Upper lobe of left lung (tissue), 6 donors: ENCODE data around the gene MDFI. TPM values are rescaled to one million over a fixed set of nuclear protein-coding genes. Genes with fewer than 3 reads are reported as not detected.
A peak's percentile ranks its signal among the peaks of the same experiment; 100 is the strongest.

Source experiments
- ATAC-seq, 2 donors: fragments of 200-7000 bp; cut with Tn5 transposase; one replicate each; pipeline ENCODE4 v1.9.1; 2022; ENCODE audit warnings: mild to moderate bottlenecking in 2 of 2, moderate library complexity in 2 of 2; ENCODE audit not compliant: low FRiP score in 2 of 2
- DNase-seq, 2 donors: peaks; one replicate each; pipeline ENCODE4 v3.0.0-alpha.2; 2019 to 2020
- H3K27ac ChIP-seq, 4 donors: fragments of 200-600 bp; sonication (generic); one replicate each; pipeline ENCODE4 v1.5.1; 2016 to 2019
- H3K27me3 ChIP-seq, 4 donors: fragments of 200-600 bp; sonication (generic); one replicate each; pipeline ENCODE4 v1.5.1; 2017 to 2019
- H3K36me3 ChIP-seq, 4 donors: fragments of 200-600 bp; sonication (generic); one replicate each; pipeline ENCODE4 v1.5.1; 2016 to 2019
- H3K4me1 ChIP-seq, 4 donors: fragments of 200-600 bp; sonication (generic); one replicate each; pipeline ENCODE4 v1.5.1; 2018 to 2019
- H3K4me3 ChIP-seq, 4 donors: fragments of 200-600 bp; sonication (generic); one replicate each; pipeline ENCODE4 v1.5.1; 2017 to 2019; ENCODE audit warnings: mild to moderate bottlenecking in 2 of 4, moderate library complexity in 1 of 4
- H3K9me3 ChIP-seq, 4 donors: fragments of 200-600 bp; sonication (generic); one replicate each; pipeline ENCODE4 v1.5.1; 2018 to 2019
- EP300 ChIP-seq, 4 donors: sonication (generic); formaldehyde crosslinking; IDR thresholded peaks; one replicate each; pipeline ENCODE4 v1.5.1; 2017; ENCODE audit warnings: antibody characterized with exemption in 4 of 4, control low read depth in 2 of 4
- POLR2A ChIP-seq, 4 donors: fragments of 450-650 bp; IDR thresholded peaks; one replicate each; pipeline ENCODE4 v1.5.1; 2016 to 2017; ENCODE audit warnings: antibody characterized with exemption in 4 of 4, mild to moderate bottlenecking in 2 of 4
- POLR2AphosphoS5 ChIP-seq, 2 donors: sonication (generic); formaldehyde crosslinking; IDR thresholded peaks; one replicate each; pipeline ENCODE4 v1.5.1; 2017; ENCODE audit warnings: antibody characterized with exemption in 2 of 2
- WGBS, 2 donors: methylation state at CpG; one replicate each; pipeline ENCODE4 v1.1.5; 2017 to 2018; 5-methylcytosine and 5-hydroxymethylcytosine counted together
- total RNA-seq, 6 donors: library from RNA; depleted of rRNA in 4 of 6; stranded (reverse); fragments of >200 nt in 4 of 6; gene quantifications; one replicate each; pipeline versions ENCODE4 v1.1.0 to v1.2.1, GENCODE V29; 2016 to 2021
- TF ChIP-seq, protein P1 (sequence below), 6 experiments: fragments of 450-650 bp in 4 of 6; fragments of 200-600 bp in 2 of 6; sonication (generic) in 2 of 6; IDR thresholded peaks; one replicate each; pipeline ENCODE4 v1.5.1; 2016 to 2019; ENCODE audit warnings: antibody characterized with exemption in 6 of 6
- donor health status: DM: no; HTN: no; CAD: no; lungs with moderate emphysema.
- donor health status: DM: no; HTN: yes; CAD: no; lungs with severe emphysema.

Gene MDFI
- total RNA-seq, 6 donors from 2014 or later, result 4.9 to 23.4 (median 8.0) TPM

DNA sequence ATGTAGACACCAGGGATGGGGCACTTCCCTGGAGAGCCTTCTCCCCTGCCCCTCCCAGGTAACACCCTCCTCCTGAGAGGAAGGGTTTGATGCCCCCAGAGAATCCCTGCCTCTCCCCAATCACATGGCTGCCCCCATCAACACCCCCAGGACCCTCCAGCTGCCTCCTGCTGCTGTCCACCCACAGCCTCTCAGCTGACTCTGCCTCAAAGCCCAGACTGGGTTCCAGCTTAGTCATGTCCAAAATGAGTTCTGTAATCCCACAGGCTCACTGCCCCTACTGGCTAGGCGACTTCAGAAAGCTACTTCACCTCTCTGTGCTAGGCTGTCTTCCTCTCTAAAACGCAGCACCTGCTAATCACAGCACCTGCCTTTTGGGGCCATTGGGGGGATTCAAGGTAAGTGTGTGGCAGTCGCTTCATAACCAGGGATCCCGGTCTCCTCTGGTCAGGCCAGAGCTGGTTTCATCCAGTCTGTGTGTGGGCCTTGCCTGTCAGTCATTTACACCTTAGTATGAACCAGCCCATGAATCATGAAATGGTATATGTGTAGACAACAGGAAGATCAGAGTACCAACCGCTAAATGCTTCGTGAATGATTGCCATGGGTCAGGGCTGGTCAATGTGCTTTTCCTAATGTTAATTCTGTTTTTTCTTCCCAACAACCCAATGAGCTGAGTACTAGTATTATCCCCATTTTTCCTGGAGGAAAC lies 56.7 kb downstream of the MDFI start:
- H3K27ac ChIP-seq, result no peak overlapping the region
- no peaks in the 10 kb centered on the region for H3K9me3 ChIP-seq
- H3K4me3 ChIP-seq, result no peak overlapping the region
- H3K36me3 ChIP-seq, result peaks cover 5 to 27% (median 13%) of the 10 kb centered on the region in 4 donors
- WGBS, 2 donors, result 90 to 98% methylated on average over 4 to 6 of the region's 6 CpGs
- H3K4me1 ChIP-seq, result peaks cover 0 to 10% (median 3%) of the 10 kb centered on the region in 4 donors
- no peaks in the 10 kb centered on the region for H3K27me3 ChIP-seq
- DNase-seq (no peak), ATAC-seq (no peak)
- TF ChIP-seq, protein P1, sequence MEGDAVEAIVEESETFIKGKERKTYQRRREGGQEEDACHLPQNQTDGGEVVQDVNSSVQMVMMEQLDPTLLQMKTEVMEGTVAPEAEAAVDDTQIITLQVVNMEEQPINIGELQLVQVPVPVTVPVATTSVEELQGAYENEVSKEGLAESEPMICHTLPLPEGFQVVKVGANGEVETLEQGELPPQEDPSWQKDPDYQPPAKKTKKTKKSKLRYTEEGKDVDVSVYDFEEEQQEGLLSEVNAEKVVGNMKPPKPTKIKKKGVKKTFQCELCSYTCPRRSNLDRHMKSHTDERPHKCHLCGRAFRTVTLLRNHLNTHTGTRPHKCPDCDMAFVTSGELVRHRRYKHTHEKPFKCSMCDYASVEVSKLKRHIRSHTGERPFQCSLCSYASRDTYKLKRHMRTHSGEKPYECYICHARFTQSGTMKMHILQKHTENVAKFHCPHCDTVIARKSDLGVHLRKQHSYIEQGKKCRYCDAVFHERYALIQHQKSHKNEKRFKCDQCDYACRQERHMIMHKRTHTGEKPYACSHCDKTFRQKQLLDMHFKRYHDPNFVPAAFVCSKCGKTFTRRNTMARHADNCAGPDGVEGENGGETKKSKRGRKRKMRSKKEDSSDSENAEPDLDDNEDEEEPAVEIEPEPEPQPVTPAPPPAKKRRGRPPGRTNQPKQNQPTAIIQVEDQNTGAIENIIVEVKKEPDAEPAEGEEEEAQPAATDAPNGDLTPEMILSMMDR (IDR thresholded peaks at IDR 0.05), result no peak
- TF ChIP-seq POLR2AphosphoS5 (IDR thresholded peaks at IDR 0.05), result no peak
- no peak for TF ChIP-seq EP300 (IDR thresholded peaks at IDR 0.05)
- TF ChIP-seq POLR2A (IDR thresholded peaks at IDR 0.05), result no peak

DNA sequence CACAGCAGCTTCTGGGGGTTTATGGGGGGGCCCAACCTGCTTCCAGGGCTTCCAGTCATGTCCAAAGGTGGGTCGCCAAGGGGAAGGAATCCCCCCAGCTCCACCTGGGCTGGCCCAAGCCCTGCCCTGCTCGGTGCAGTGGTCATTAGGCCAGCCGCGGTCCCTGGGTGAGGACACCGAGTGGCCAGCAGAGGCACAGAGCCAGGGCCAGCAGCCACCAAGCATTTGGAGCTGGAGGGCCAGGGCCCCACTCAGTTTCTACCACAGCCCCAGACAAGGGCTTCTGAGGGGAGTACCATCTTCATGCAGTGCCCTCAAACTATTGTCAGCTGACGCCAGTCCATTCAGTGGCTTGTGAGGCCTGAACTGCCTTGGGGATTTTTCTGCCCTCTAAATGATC lies 57.6 kb downstream of the MDFI start:
- ATAC-seq, result no peak
- peaks cover 0 to 15% (median 3%) of the 10 kb centered on the region in 4 donors for H3K4me1 ChIP-seq
- WGBS, 2 donors, result 92 to 100% methylated on average over 2 to 6 of the region's 6 CpGs

DNA sequence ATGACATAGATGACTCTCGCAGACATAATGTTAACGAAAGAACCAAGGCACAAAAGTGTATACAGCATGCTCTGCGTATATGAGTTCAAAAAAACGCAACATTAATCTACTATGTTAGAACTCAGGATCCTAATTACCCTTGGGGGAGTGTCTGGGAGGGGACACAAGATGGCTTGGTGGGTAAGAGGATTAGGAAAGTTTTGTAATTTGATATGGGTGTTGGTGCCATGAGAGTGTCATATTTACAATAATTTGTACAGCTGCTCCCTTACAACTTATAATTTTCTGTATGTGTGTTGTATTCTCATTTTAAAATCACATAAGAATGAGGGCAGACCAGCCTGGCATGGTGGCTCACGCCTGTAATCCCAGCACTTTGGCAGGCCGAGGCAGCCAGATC lies 58.5 kb downstream of the MDFI start:
- Histone ChIP-seq H3K4me3 (no peak overlapping the region), H3K27ac (no peak overlapping the region), H3K4me1 (peaks cover 0 to 19% (median 3%) of the 10 kb centered on the region in 4 donors), H3K9me3 (no peaks in the 10 kb centered on the region), H3K27me3 (no peaks in the 10 kb centered on the region), H3K36me3 (peaks cover 0 to 14% (median 0%) of the 10 kb centered on the region in 4 donors)
- 87 to 96% methylated on average over 6 of the region's 6 CpGs for WGBS, 2 donors
- TF ChIP-seq POLR2AphosphoS5 (IDR thresholded peaks at IDR 0.05) (no peak), POLR2A (IDR thresholded peaks at IDR 0.05) (no peak), EP300 (IDR thresholded peaks at IDR 0.05) (no peak)
- TF ChIP-seq, protein P1 (IDR thresholded peaks at IDR 0.05), result no peak
- DNase-seq (no peak), ATAC-seq (no peak)

More for the DNA sequence above, 57.6 kb downstream of the MDFI start:
- TF ChIP-seq POLR2A (IDR thresholded peaks at IDR 0.05), result no peak
- TF ChIP-seq POLR2AphosphoS5 (IDR thresholded peaks at IDR 0.05), result no peak
- TF ChIP-seq, protein P1 (IDR thresholded peaks at IDR 0.05), result no peak
- TF ChIP-seq EP300 (IDR thresholded peaks at IDR 0.05), result no peak
- Histone ChIP-seq H3K27ac (no peak overlapping the region), H3K9me3 (no peaks in the 10 kb centered on the region), H3K27me3 (no peaks in the 10 kb centered on the region), H3K4me3 (no peak overlapping the region), H3K36me3 (peaks cover 0 to 18% (median 4%) of the 10 kb centered on the region in 4 donors)
- no peak for DNase-seq

DNA sequence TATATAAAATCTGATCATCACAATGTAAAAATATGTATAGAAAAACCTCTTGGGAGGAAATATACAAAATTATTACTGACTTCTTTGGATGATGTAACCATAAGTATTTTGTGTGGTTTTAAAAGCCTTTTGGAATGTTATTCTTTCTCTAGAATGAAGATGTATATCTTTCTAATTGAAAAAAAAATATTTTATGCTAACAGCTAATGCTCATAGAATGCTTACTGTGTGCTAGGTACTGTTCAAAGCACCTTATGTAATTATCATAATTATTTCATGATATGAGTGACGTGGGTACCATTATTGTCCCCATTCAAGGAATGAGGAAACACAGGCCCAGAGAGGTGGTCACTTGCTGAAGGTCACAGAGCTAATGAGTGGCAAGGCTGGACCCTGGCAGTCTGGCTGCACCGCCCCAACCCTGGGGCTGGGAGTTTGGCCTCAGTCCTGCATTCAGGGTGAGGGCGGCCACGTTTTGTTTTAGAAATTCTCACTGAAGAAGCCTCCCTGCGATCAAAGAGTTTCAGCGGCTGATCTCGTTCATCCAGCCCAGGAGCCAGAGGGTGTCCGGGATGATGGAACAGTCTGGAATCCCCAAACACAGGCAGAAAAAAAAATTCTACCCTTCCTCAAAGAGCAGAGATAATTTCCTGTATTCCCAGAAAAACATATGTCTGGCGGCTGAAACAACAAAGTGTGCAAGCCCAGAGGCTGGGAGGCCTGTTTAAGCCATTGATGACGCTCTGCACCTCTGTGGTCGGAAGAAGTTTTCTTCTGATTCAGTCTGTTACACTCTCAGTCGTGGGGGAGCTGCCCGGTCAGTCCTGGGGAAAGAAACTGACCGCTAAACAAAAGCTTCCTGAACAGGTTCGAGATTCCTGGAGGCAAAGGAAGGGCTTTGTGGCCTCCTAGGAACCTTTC lies 59.9 kb downstream of the MDFI start:
- Histone ChIP-seq H3K4me3 (no peak overlapping the region), H3K9me3 (no peaks in the 10 kb centered on the region), H3K4me1 (peaks cover 0 to 19% (median 3%) of the 10 kb centered on the region in 4 donors), H3K27ac (no peak overlapping the region), H3K27me3 (no peaks in the 10 kb centered on the region), H3K36me3 (peaks cover 0 to 17% (median 0%) of the 10 kb centered on the region in 4 donors)
- ATAC-seq, result peak in 1 of 2 donors; percentile 25
- TF ChIP-seq EP300 (IDR thresholded peaks at IDR 0.05), result no peak
- TF ChIP-seq, protein P1 (IDR thresholded peaks at IDR 0.05), result no peak
- 78 to 86% methylated on average over 15 of the region's 15 CpGs for WGBS, 2 donors
- no peak for DNase-seq
